ENCODE measurements around the gene CTIF. TPM values are rescaled to one million over a fixed set of nuclear protein-coding genes. Genes with fewer than 3 reads are reported as not detected.
A peak's percentile ranks its signal among the peaks of the same experiment; 100 is the strongest.

CTIF gene
- total and polyA plus RNA-seq, 2 donors = 1.7 to 11.3 TPM

GRCh38 chr18:48529796-48530195 lies 9.0 kb upstream of the CTIF start:
- Histone ChIP-seq H3K27me3 (ENCODE audit: control insufficient read depth in 2 of 2, insufficient read depth in 1 of 2, low read length in 1 of 2) (peaks cover 0 to 6% of the 10 kb centered on the region in 2 donors), H3K4me3 (ENCODE audit: low read length in 2 of 2) (no peak overlapping the region), H3K4me1 (ENCODE audit: control insufficient read depth in 2 of 2, insufficient read depth in 2 of 2, low read length in 2 of 2) (no peaks in the 10 kb centered on the region), H3K27ac (ENCODE audit: low read depth in 1 of 2, low read length in 1 of 2) (no peak overlapping the region), H3K9me3 (ENCODE audit: control insufficient read depth in 2 of 2, insufficient read depth in 1 of 2, low read length in 1 of 2) (no peaks in the 10 kb centered on the region), H3K36me3 (ENCODE audit: control insufficient read depth in 2 of 2, insufficient read depth in 2 of 2, low read length in 1 of 2) (no peaks in the 10 kb centered on the region)
- WGBS = 83% methylated on average over 2 of the region's 2 CpGs
- no peak for DNase-seq (ENCODE audit: low read depth in 6 of 9, low spot score in 9 of 9)

- no peaks in the 10 kb centered on the region for H3K4me1 ChIP-seq (ENCODE audit: control insufficient read depth in 2 of 2, insufficient read depth in 2 of 2, low read length in 2 of 2)
- no peak overlapping the region for H3K4me3 ChIP-seq (ENCODE audit: low read length in 2 of 2)
- H3K9me3 ChIP-seq (ENCODE audit: control insufficient read depth in 2 of 2, insufficient read depth in 1 of 2, low read length in 1 of 2) = no peaks in the 10 kb centered on the region
- DNase-seq (ENCODE audit: low read depth in 6 of 9, low spot score in 9 of 9) = no peak
- WGBS = 89% methylated on average over 3 of the region's 3 CpGs
- H3K36me3 ChIP-seq (ENCODE audit: control insufficient read depth in 2 of 2, insufficient read depth in 2 of 2, low read length in 1 of 2) = no peaks in the 10 kb centered on the region
- no peak overlapping the region for H3K27ac ChIP-seq (ENCODE audit: low read depth in 1 of 2, low read length in 1 of 2)
- peaks cover 0 to 5% of the 10 kb centered on the region in 2 donors for H3K27me3 ChIP-seq (ENCODE audit: control insufficient read depth in 2 of 2, insufficient read depth in 1 of 2, low read length in 1 of 2)
Measured at GRCh38 chr18:48530399-48531081, 8.3 kb upstream of the CTIF start.

GRCh38 chr18:48531082-48531403 lies 7.8 kb upstream of the CTIF start:
- no peak for DNase-seq (ENCODE audit: low read depth in 6 of 9, low spot score in 9 of 9)
- Histone ChIP-seq H3K4me1 (ENCODE audit: control insufficient read depth in 2 of 2, insufficient read depth in 2 of 2, low read length in 2 of 2) (no peaks in the 10 kb centered on the region), H3K27ac (ENCODE audit: low read depth in 1 of 2, low read length in 1 of 2) (no peak overlapping the region), H3K9me3 (ENCODE audit: control insufficient read depth in 2 of 2, insufficient read depth in 1 of 2, low read length in 1 of 2) (no peaks in the 10 kb centered on the region), H3K4me3 (ENCODE audit: low read length in 2 of 2) (no peak overlapping the region), H3K27me3 (ENCODE audit: control insufficient read depth in 2 of 2, insufficient read depth in 1 of 2, low read length in 1 of 2) (peaks cover 0 to 3% of the 10 kb centered on the region in 2 donors), H3K36me3 (ENCODE audit: control insufficient read depth in 2 of 2, insufficient read depth in 2 of 2, low read length in 1 of 2) (no peaks in the 10 kb centered on the region)
- WGBS = 91% methylated on average over 1 of the region's 1 CpG

GRCh38 chr18:48531908-48532307 lies 6.9 kb upstream of the CTIF start:
- Histone ChIP-seq H3K9me3 (ENCODE audit: control insufficient read depth in 2 of 2, insufficient read depth in 1 of 2, low read length in 1 of 2) (no peaks in the 10 kb centered on the region), H3K27me3 (ENCODE audit: control insufficient read depth in 2 of 2, insufficient read depth in 1 of 2, low read length in 1 of 2) (no peaks in the 10 kb centered on the region), H3K27ac (ENCODE audit: low read depth in 1 of 2, low read length in 1 of 2) (no peak overlapping the region), H3K4me3 (ENCODE audit: low read length in 2 of 2) (no peak overlapping the region), H3K36me3 (ENCODE audit: control insufficient read depth in 2 of 2, insufficient read depth in 2 of 2, low read length in 1 of 2) (no peaks in the 10 kb centered on the region), H3K4me1 (ENCODE audit: control insufficient read depth in 2 of 2, insufficient read depth in 2 of 2, low read length in 2 of 2) (no peaks in the 10 kb centered on the region)
- WGBS = 90% methylated on average over 3 of the region's 3 CpGs
- DNase-seq (ENCODE audit: low read depth in 6 of 9, low spot score in 9 of 9) = no peak

GRCh38 chr18:48533340-48534070 lies 5.3 kb upstream of the CTIF start:
- Histone ChIP-seq H3K4me3 (ENCODE audit: low read length in 2 of 2) (no peak overlapping the region), H3K36me3 (ENCODE audit: control insufficient read depth in 2 of 2, insufficient read depth in 2 of 2, low read length in 1 of 2) (no peaks in the 10 kb centered on the region), H3K4me1 (ENCODE audit: control insufficient read depth in 2 of 2, insufficient read depth in 2 of 2, low read length in 2 of 2) (peaks cover 0 to 2% of the 10 kb centered on the region in 2 donors), H3K27ac (ENCODE audit: low read depth in 1 of 2, low read length in 1 of 2) (no peak overlapping the region), H3K27me3 (ENCODE audit: control insufficient read depth in 2 of 2, insufficient read depth in 1 of 2, low read length in 1 of 2) (peaks cover 0 to 1% of the 10 kb centered on the region in 2 donors), H3K9me3 (ENCODE audit: control insufficient read depth in 2 of 2, insufficient read depth in 1 of 2, low read length in 1 of 2) (no peaks in the 10 kb centered on the region)
- WGBS = 85% methylated on average over 6 of the region's 6 CpGs
- no peak for DNase-seq (ENCODE audit: low read depth in 6 of 9, low spot score in 9 of 9)

- Histone ChIP-seq H3K36me3 (ENCODE audit: control insufficient read depth in 2 of 2, insufficient read depth in 2 of 2, low read length in 1 of 2) (no peaks in the 10 kb centered on the region), H3K27ac (ENCODE audit: low read depth in 1 of 2, low read length in 1 of 2) (no peak overlapping the region), H3K9me3 (ENCODE audit: control insufficient read depth in 2 of 2, insufficient read depth in 1 of 2, low read length in 1 of 2) (no peaks in the 10 kb centered on the region), H3K27me3 (ENCODE audit: control insufficient read depth in 2 of 2, insufficient read depth in 1 of 2, low read length in 1 of 2) (peaks cover 3 to 8% of the 10 kb centered on the region in 2 donors), H3K4me1 (ENCODE audit: control insufficient read depth in 2 of 2, insufficient read depth in 2 of 2, low read length in 2 of 2) (peaks cover 0 to 7% of the 10 kb centered on the region in 2 donors), H3K4me3 (ENCODE audit: low read length in 2 of 2) (no peak overlapping the region)
- no peak for DNase-seq (ENCODE audit: low read depth in 6 of 9, low spot score in 9 of 9)
- WGBS = 95% methylated on average over 3 of the region's 3 CpGs
Measured at GRCh38 chr18:48534364-48534763, 4.5 kb upstream of the CTIF start.

- Histone ChIP-seq H3K36me3 (ENCODE audit: control insufficient read depth in 2 of 2, insufficient read depth in 2 of 2, low read length in 1 of 2) (no peaks in the 10 kb centered on the region), H3K27me3 (ENCODE audit: control insufficient read depth in 2 of 2, insufficient read depth in 1 of 2, low read length in 1 of 2) (peaks cover 18 to 24% of the 10 kb centered on the region in 2 donors), H3K4me1 (ENCODE audit: control insufficient read depth in 2 of 2, insufficient read depth in 2 of 2, low read length in 2 of 2) (peaks cover 6 to 16% of the 10 kb centered on the region in 2 donors), H3K4me3 (ENCODE audit: low read length in 2 of 2) (no peak overlapping the region), H3K9me3 (ENCODE audit: control insufficient read depth in 2 of 2, insufficient read depth in 1 of 2, low read length in 1 of 2) (no peaks in the 10 kb centered on the region), H3K27ac (ENCODE audit: low read depth in 1 of 2, low read length in 1 of 2) (no peak overlapping the region)
- WGBS = 93% methylated on average over 2 of the region's 2 CpGs
- no peak for DNase-seq (ENCODE audit: low read depth in 6 of 9, low spot score in 9 of 9)
Measured at GRCh38 chr18:48535956-48536355, 2.9 kb upstream of the CTIF start.

- peaks cover 23 to 29% of the 10 kb centered on the region in 2 donors for H3K27me3 ChIP-seq (ENCODE audit: control insufficient read depth in 2 of 2, insufficient read depth in 1 of 2, low read length in 1 of 2)
- no peak for DNase-seq (ENCODE audit: low read depth in 6 of 9, low spot score in 9 of 9)
- peaks cover 6 to 16% of the 10 kb centered on the region in 2 donors for H3K4me1 ChIP-seq (ENCODE audit: control insufficient read depth in 2 of 2, insufficient read depth in 2 of 2, low read length in 2 of 2)
- 95% methylated on average over 6 of the region's 6 CpGs for WGBS
- H3K4me3 ChIP-seq (ENCODE audit: low read length in 2 of 2) = no peak overlapping the region
- H3K36me3 ChIP-seq (ENCODE audit: control insufficient read depth in 2 of 2, insufficient read depth in 2 of 2, low read length in 1 of 2) = no peaks in the 10 kb centered on the region
- no peak overlapping the region for H3K27ac ChIP-seq (ENCODE audit: low read depth in 1 of 2, low read length in 1 of 2)
- no peaks in the 10 kb centered on the region for H3K9me3 ChIP-seq (ENCODE audit: control insufficient read depth in 2 of 2, insufficient read depth in 1 of 2, low read length in 1 of 2)
Measured at GRCh38 chr18:48536516-48536915, 2.3 kb upstream of the CTIF start.

GRCh38 chr18:48539406-48540250 lies 797 bp downstream of the CTIF start:
- H3K27me3 ChIP-seq (ENCODE audit: control insufficient read depth in 2 of 2, insufficient read depth in 1 of 2, low read length in 1 of 2) = peaks cover 36 to 54% of the 10 kb centered on the region in 2 donors
- peaks cover 6 to 23% of the 10 kb centered on the region in 2 donors for H3K4me1 ChIP-seq (ENCODE audit: control insufficient read depth in 2 of 2, insufficient read depth in 2 of 2, low read length in 2 of 2)
- DNase-seq (ENCODE audit: low read depth in 6 of 9, low spot score in 9 of 9) = peak in 3 of 9 donors; percentile 13 to 66 (median 24)
- WGBS = under 1% methylated on average over 70 of the region's 70 CpGs
- H3K4me3 ChIP-seq (ENCODE audit: low read length in 2 of 2) = peak overlapping the region; percentile 59 to 75
- no peaks in the 10 kb centered on the region for H3K9me3 ChIP-seq (ENCODE audit: control insufficient read depth in 2 of 2, insufficient read depth in 1 of 2, low read length in 1 of 2)
- H3K36me3 ChIP-seq (ENCODE audit: control insufficient read depth in 2 of 2, insufficient read depth in 2 of 2, low read length in 1 of 2) = no peaks in the 10 kb centered on the region
- H3K27ac ChIP-seq (ENCODE audit: low read depth in 1 of 2, low read length in 1 of 2) = peak overlapping the region in 1 of 2 donors; percentile 44

Measured in thymus (tissue), 11 donors.